Measurements from ENCODE around the gene KCNQ2.

GRCh38 chr20:63469713-63470101, 2.7 kb downstream of the KCNQ2 start:
- TF ChIP-seq CREM (IDR thresholded peaks at IDR 0.05; ENCODE audit: low read depth) (no peak), ZBTB33 (IDR thresholded peaks at IDR 0.05) (no peak), ELK1 (IDR thresholded peaks at IDR 0.05; ENCODE audit: low read depth, low read length) (no peak), CEBPB (IDR thresholded peaks at IDR 0.05; ENCODE audit: borderline replicate concordance in 1 of 2, low read depth in 2 of 2, low read length in 2 of 2) (no peak), NFIC (IDR thresholded peaks at IDR 0.05; ENCODE audit: low read depth, low read length) (no peak), JUNB (IDR thresholded peaks at IDR 0.05) (no peak), ZNF687 (IDR thresholded peaks at IDR 0.05) (no peak), CTCF (IDR thresholded peaks at IDR 0.05 in 2 of 3, conservative IDR thresholded peaks at IDR 0.05 in 1 of 3; ENCODE audit: control insufficient read depth in 2 of 3, extremely low read depth in 1 of 3, insufficient read depth in 1 of 3, low read depth in 3 of 3, low read length in 3 of 3) (no peak), ESRRA (IDR thresholded peaks at IDR 0.05; ENCODE audit: low read length) (no peak), SREBF2 (IDR thresholded peaks at IDR 0.05; ENCODE audit: low read length) (no peak), USF2 (IDR thresholded peaks at IDR 0.05; ENCODE audit: borderline replicate concordance, low read depth, low read length) (no peak), REST (IDR thresholded peaks at IDR 0.05; ENCODE audit: low read depth, low read length) (no peak)
